ENCODE results near the gene DPPA4.
A peak's percentile ranks its signal among the peaks of the same experiment; 100 is the strongest.

DPPA4 gene

DNA sequence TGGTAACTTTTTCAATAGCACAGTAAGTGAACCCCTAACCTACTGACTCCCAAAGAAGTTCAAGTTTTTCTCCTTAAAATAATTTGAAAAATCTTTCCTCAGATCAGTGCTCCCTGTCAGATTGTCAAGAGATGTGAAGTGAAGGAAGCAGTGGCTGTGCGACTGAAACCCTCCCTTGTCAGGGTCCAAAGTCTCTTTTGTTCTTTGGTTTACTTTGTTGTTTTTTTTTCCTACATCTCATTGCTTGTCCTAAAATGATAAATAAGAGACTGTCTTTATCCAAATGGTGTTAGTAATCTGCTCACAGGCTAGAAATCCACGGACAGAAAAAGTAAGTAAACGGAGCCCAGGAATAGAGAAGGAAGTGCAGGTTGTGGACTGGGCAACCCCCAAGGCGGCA is 976 bp upstream of the DPPA4 start:
- DNase-seq, result no peak

DNA sequence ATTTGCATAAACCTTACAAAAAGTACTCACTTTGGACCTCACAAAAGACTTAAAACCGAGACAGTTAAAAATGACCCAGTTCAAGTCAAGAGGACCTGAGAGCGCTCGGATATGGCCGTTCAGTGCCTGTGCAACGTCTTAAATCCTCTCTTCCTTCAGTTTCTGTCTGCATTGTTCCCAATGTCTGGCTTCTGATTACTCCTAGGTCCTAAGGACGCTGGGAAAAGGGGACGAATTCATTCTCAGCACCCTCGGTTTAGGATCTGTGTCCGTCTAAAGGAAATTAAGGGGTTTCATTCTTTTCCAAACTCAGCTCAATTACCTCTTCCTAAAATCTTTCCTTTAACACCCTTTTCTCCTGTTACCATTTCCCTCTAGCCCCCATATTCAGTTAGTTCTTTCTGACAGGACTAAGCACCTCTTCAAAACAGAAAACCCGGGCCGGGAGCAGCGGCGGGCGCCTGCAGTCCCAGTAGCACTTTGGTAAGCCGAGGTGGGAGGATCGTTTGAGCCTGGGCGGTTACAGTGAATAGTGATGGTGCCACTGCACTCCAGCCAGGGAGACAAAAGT is 970 bp downstream of the DPPA4 start:
- peak; percentile 27 for DNase-seq

DNA sequence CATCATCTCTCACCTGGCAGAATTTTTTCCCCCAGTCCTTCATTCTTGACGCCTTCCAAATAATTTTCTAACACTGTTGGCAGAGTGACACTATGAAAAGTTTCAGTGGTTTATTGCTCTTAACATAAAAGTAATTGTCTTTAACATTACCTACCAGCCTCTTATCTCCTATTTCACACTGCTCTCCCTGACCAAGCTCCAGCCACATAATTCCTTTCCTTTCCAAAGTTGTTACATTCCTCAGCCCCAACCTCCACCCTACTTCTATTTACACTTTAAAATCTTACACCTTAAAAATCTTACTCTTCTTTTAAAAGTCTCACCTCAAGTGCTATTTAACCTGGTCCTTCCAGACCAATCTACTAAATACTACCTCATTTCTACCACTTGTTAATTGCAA is 2.8 kb downstream of the DPPA4 start:
- DNase-seq, result no peak

DNA sequence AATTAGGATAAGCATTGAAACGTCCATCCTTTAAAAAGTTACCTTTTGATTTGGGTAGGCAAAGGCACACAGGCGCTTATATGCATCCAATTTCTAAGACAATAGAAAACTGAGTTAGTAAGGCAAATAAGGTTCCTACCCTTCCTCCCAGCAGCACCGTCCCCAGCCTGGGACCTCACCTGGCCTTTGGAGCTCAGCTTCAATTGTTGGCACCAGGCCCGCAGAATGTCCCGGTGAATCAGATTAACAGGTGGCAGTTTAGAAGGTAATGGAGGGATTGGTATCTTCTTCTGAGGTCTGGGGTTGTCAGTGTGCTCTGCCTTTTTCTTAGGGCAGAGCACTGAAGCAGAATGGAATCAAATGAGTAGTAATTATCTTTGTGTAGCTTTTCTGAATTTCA is 5.7 kb downstream of the DPPA4 start:
- no peak for DNase-seq

DNA sequence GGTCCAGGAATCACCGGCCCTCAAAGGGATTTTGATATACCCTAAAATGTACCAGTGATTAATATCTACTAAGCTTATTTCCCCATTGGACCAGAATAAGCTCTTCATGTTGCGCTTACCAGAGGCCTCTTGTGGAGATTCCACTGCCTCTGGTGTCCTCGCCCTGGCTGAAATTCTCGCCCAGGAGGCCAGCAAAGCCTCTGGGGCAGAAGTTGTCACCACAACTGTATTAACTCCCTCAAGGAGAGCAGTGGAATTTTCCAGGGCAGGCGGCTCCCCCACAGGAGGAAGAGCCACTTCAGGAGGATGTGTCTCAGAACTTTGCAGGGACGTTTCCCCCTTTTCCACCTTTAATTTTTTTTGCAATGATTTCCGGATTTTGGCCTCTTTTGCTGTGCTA is 6.9 kb downstream of the DPPA4 start:
- DNase-seq, result no peak

DNA sequence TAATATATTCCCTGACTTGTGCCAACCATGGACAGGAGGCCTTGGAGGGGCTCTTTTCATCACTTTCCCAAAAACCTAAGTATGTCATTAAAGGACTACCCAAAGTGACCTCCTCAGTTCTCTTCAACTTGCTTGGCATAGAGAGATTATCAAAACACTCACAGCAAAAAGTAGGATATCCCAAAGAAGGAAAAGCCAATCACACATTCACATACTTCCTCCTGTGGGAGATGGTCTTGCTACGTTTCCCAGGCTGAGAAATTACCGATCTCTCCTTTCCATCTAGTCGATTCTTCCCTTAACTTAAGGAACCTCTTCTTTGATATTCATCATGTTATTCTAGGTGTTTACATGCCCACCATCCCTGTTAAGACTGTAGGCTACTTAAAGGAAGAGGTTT is 9.1 kb downstream of the DPPA4 start:
- no peak for DNase-seq

DNA sequence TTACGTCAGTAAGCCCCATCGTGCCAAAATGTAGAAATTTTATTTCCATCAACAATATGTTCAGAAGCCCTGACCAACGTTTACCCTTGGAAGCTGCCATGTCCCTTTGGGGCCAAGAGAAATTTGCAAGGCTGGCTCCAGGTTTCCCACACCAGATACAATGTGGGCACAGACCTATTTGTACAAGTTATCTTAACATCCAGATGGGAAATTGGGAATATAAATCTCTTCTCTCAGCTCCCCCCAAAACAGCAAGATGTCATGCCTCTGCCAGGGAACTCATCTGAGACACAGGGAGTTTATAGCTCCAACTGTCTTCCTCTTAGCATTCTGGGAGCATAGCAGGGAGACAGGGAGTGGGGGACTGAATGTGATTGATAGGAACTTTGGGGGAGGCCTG is 11.7 kb downstream of the DPPA4 start:
- DNase-seq, result no peak

DNA sequence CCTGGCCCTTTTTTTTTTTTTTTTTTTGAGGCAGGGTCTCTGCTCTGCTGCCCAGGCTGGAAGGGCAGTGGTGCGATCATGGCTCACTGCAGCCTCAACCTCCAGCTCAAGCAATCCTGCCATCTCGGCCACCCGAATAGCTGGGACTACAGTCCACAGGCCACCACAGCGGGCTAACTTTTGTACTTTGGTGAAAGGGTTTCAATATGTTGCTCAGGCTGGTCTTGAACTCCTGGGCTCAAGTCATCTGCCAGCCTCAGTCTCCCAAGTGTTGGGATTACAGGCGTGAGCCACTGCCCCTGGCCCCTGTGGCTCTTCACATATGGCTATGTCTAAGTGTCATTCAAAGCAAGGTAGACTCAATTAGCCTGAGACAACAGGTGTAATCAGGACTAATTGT is 12.2 kb downstream of the DPPA4 start:
- DNase-seq, result no peak

DNA sequence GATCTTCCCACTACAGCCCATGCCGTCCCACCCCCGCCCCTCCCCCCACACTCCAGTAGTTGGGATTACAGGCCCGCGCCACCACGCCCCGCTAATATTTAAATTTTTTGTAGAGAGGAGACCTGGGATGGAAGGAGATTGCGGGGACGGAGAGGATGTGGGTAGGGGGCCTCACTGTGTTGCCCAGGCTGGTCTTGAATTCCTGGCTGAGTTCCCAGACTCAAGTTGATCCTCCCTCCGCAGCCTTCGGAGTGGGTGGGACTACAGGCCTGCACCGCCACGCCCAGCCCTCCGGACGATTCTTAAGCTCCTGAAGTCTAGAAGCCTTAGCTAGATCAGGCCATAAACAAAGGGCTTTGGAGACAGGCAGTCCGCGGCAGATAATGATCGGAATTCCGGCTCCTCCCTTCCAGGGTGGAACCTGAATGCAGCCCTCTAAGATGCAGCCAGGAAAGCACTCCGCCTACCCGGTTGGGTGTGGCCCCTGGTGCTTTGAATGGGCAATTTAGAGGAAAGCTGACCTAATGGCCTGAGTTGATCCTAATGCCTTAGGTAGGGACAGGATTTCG is 21.1 kb downstream of the DPPA4 start, which contains the start of gene DPPA2:
Gene DPPA2, minus strand, starts transcription at position 356 of the 569 bp plus-strand sequence. CDS start 1,975 bp downstream, outside the sequence.
- DNase-seq, result no peak

DNA sequence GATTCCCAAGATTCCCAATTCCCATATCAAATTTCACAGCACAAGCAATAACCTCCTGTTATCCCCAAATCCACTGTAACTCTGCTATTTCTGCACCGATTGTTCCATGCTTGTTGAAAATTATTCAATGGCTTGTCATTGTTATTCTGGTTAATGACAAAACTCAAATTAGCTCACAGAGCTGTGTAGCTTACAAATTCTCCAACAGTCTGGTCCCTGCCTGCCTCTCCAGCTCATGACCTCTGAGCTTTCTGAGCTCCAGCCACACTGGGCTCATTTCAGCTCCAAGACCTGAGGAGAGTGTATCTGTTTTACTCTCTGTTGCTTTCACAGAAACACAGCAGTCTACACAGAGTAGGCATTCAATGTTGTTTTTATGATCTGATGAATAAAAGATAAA is 24.3 kb downstream of the DPPA4 start:
- no peak for DNase-seq

DNA sequence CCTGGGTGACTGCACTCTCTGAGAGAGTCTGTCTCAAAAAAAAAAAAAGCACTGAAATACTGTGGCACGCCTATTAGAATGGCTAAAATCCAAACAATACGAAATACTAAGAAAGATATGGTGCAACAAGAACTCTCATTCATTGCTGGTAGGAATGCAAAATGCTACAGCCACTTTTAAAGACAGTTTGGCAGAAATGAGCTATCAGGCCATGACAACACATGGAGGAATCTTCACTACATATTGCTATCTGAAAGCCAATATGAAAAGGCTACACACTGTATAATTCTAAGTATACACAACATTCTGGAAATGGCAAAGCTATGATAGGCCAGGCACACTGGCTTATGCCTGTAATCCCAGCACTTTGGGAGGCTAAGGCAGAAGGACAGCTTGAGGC is 39.9 kb downstream of the DPPA4 start:
- DNase-seq, result no peak

DNA sequence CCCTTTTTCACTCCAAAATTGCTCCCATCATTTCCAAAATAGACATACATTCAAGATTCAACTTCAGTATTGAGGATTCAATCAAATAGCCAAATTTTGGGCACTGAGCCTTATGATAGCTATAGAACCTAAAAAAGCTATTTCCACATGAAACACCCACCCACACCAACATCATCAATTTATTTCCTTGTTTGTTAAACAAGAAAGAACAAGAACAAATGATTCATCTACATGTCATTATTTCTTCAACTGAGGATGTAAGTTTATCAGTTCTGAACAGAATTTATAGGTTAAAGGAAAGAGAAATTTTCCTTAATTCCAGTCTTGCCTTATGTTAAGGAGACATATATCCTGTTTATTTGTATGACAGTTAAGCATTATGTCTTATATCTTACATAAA is 53.3 kb downstream of the DPPA4 start:
- DNase-seq, result no peak

DNA sequence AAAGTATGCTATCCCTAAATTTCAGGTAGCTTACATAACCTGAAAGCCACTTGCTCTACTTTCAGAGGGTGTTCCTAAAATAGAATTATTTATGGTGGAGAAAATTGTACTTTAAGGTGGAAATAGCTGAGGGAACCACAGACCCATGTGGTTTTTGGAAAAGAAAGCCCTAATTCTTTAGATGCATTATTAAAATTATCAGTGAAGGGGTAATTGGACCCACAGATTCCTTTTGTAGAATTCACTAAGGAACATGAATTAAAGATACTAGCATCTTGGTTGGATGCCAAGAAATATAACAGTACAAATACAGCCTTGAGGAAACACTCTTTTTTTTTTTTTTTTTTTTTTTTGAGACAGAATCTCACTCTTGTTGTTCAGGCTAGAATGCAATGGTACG is 58.8 kb downstream of the DPPA4 start:
- DNase-seq, result no peak

DNA sequence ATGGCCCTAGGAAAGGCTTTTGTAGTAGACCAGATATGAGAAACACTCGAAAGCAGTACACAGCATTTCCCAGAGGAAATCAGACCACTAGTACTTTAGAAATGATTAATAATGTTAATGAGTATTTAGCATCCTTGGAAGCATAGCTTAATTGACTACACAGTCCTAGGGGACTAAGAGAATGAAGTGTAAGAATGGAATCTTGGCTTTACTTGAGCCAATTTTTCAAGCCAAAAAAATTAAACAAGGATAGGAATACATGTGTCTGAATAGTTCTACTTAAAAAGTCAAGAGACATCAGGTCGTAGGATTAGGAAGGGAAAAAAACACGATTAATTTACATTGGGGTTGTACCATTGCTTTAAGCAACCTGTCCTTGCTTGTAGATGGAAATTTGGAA is 59.2 kb downstream of the DPPA4 start:
- DNase-seq, result no peak
